ENCODE measurements around the gene GSS. TPM values are rescaled to one million over a fixed set of nuclear protein-coding genes. Genes with fewer than 3 reads are reported as not detected.

GSS gene
- polyA plus RNA-seq, 3 donors = 30.4 to 52.9 (median 34.0) TPM

- no CpG with 5 or more reads among the region's 7 CpGs for WGBS (ENCODE audit: insufficient coverage)
- Histone ChIP-seq H3K4me3 (replicated peaks in 1 of 3; ENCODE audit: low read depth in 2 of 3, low read length in 3 of 3) (no peak overlapping the region), H2AFZ (ENCODE audit: insufficient read depth, low read depth, low read length, poor library complexity, severe bottlenecking) (no peak overlapping the region), H3K4me2 (replicated peaks; ENCODE audit: extremely low read depth, low read length, poor library complexity, severe bottlenecking) (no peak overlapping the region), H4K20me1 (ENCODE audit: insufficient read depth, low read length) (no peaks in the 10 kb centered on the region), H3K27ac (ENCODE audit: low read depth in 1 of 2, low read length in 2 of 2) (no peak overlapping the region), H3K27me3 (ENCODE audit: control insufficient read depth in 2 of 2, insufficient read depth in 2 of 2, low read length in 2 of 2) (no peaks in the 10 kb centered on the region), H3K36me3 (replicated peaks in 1 of 2; ENCODE audit: control insufficient read depth in 1 of 2, insufficient read depth in 2 of 2, low read length in 2 of 2) (peaks cover 3 to 25% of the 10 kb centered on the region in 2 donors), H3K9ac (ENCODE audit: insufficient read depth, low read length, poor library complexity, severe bottlenecking) (no peak overlapping the region), H3K4me1 (ENCODE audit: control insufficient read depth in 1 of 2, insufficient read depth in 2 of 2, low read length in 2 of 2) (peaks cover 13 to 14% of the 10 kb centered on the region in 2 donors), H3K9me3 (replicated peaks in 1 of 2; ENCODE audit: control insufficient read depth in 1 of 2, insufficient read depth in 1 of 2, low read length in 2 of 2) (no peaks in the 10 kb centered on the region), H3K79me2 (ENCODE audit: insufficient read depth, low read length) (peaks cover 5% of the 10 kb centered on the region)
- intact Hi-C loops (cut with micrococcal nuclease) = loop anchor here in 1 of 2 donors (10.0 kb wide), 1 partner anchor 141 kb away; the partner anchor contains the start of gene TRPC4AP
- peaks cover 16% of the 10 kb centered on the region for H3K4me1 Mint-ChIP-seq
- no peak overlapping the region for H3K27ac Mint-ChIP-seq
- no peak for DNase-seq
- peaks cover 13 to 18% of the 10 kb centered on the region in 2 donors for H3K36me3 Mint-ChIP-seq
- H3K4me3 Mint-ChIP-seq = no peak overlapping the region
- no peak for TF ChIP-seq CTCF (IDR thresholded peaks at IDR 0.05)
- no peaks in the 10 kb centered on the region for H3K27me3 Mint-ChIP-seq (ENCODE audit: low read depth in 3 of 3)
- H3K9me3 Mint-ChIP-seq = peaks cover 0 to 3% (median 0%) of the 10 kb centered on the region in 7 donors
Observed at GRCh38 chr20:34953960-34954359, 1.6 kb downstream of the GSS start.

GRCh38 chr20:34952671-34953070, 2.9 kb downstream of the GSS start:
- 100% methylated on average over 2 of the region's 5 CpGs for WGBS (ENCODE audit: insufficient coverage)
- Histone ChIP-seq H3K4me3 (replicated peaks in 1 of 3; ENCODE audit: low read depth in 2 of 3, low read length in 3 of 3) (no peak overlapping the region), H3K36me3 (replicated peaks in 1 of 2; ENCODE audit: control insufficient read depth in 1 of 2, insufficient read depth in 2 of 2, low read length in 2 of 2) (peaks cover 3 to 34% of the 10 kb centered on the region in 2 donors), H3K27me3 (ENCODE audit: control insufficient read depth in 2 of 2, insufficient read depth in 2 of 2, low read length in 2 of 2) (no peaks in the 10 kb centered on the region), H3K4me2 (replicated peaks; ENCODE audit: extremely low read depth, low read length, poor library complexity, severe bottlenecking) (no peak overlapping the region), H4K20me1 (ENCODE audit: insufficient read depth, low read length) (no peaks in the 10 kb centered on the region), H3K27ac (ENCODE audit: low read depth in 1 of 2, low read length in 2 of 2) (no peak overlapping the region), H3K4me1 (ENCODE audit: control insufficient read depth in 1 of 2, insufficient read depth in 2 of 2, low read length in 2 of 2) (peaks cover 13 to 14% of the 10 kb centered on the region in 2 donors), H3K9ac (ENCODE audit: insufficient read depth, low read length, poor library complexity, severe bottlenecking) (no peak overlapping the region), H3K9me3 (replicated peaks in 1 of 2; ENCODE audit: control insufficient read depth in 1 of 2, insufficient read depth in 1 of 2, low read length in 2 of 2) (no peaks in the 10 kb centered on the region), H3K79me2 (ENCODE audit: insufficient read depth, low read length) (peaks cover 5% of the 10 kb centered on the region), H2AFZ (ENCODE audit: insufficient read depth, low read depth, low read length, poor library complexity, severe bottlenecking) (no peak overlapping the region)
- no peak for DNase-seq
- Mint-ChIP-seq H3K4me3 (no peak overlapping the region), H3K4me1 (peaks cover 16% of the 10 kb centered on the region), H3K27me3 (ENCODE audit: low read depth in 3 of 3) (no peaks in the 10 kb centered on the region), H3K27ac (no peak overlapping the region), H3K9me3 (peaks cover 0 to 3% (median 0%) of the 10 kb centered on the region in 7 donors), H3K36me3 (peaks cover 18 to 27% of the 10 kb centered on the region in 2 donors)
- intact Hi-C loops (cut with micrococcal nuclease) = loop anchor here in 1 of 2 donors (10.0 kb wide), 1 partner anchor 142 kb away; the partner anchor contains the start of gene TRPC4AP
- no peak for TF ChIP-seq CTCF (IDR thresholded peaks at IDR 0.05)

All from CD14-positive monocyte (primary cell).